NCI-H460 (cell line): ENCODE results near the gene HELQ. TPM values are rescaled to one million over a fixed set of nuclear protein-coding genes. Genes with fewer than 3 reads are reported as not detected.
A peak's percentile ranks its signal among the peaks of the same experiment; 100 is the strongest.

ENCODE experiments used
- DNase-seq: peaks from one replicate; pipeline ENCODE4 v3.0.0-alpha.2; 2016; ENCODE audit warnings: low read depth; ENCODE audit errors: extremely low read depth
- small RNA-seq, 2 experiments: library from RNA; depleted of rRNA; stranded (forward); fragments of <200 nt; gene quantifications; one replicate each; pipeline ENCODE3, GENCODE V24; 2014
- total RNA-seq: library from RNA; depleted of rRNA; stranded (reverse); fragments of >200 nt; shearing (Covaris generic); gene quantifications from 2 replicates; pipeline ENCODE4 v1.2.3, GENCODE V29; 2014; rRNA removed

The HELQ gene
- total RNA-seq, 1 experiment from 2014 or later = 7.6 TPM

DNA sequence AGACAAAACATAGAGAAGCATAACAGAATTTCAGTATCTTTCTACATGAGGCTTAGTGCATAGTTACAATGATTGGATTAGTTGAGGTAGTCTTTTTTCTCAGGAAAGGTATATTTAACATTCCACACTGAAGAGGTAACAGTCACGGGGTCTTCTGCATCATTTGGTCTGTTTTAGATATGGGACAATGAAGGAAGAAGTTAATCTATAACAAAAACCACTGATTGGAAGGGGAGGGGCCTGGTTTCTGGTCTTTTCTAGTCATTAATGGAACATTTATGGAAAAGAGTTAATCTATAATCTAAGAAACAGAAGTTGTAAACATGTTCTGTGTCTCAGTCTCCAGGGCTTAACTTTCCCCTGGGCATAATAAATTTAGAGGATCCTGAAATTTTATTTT is 83.7 kb downstream of the HELQ start:
- DNase-seq = no peak

- DNase-seq = no peak
Measured at GRCh38 chr4:83371235-83371634, 84.4 kb downstream of the HELQ start.

DNA sequence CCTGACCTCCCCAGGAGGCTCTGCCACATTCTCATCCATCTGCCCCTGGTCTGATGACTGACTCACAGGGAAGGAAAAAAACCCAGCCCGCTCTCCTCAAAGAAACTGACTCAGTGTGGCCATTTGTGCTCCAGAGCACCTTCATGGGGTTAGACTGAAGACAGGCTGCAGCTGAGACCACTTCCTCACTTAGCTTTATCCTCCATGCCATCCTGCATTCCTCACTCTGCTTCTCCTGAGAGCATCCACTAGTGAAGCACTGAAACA is 85.0 kb downstream of the HELQ start:
- no peak for DNase-seq

GRCh38 chr4:83369831-83370639 is 85.6 kb downstream of the HELQ start:
- DNase-seq = no peak

- DNase-seq = no peak
Measured at GRCh38 chr4:83364312-83364711, 91.3 kb downstream of the HELQ start.

GRCh38 chr4:83362492-83363329 is 92.9 kb downstream of the HELQ start:
- DNase-seq = peak; percentile 23

GRCh38 chr4:83361416-83362103 is 94.1 kb downstream of the HELQ start:
- DNase-seq = no peak

GRCh38 chr4:83360018-83360417 is 95.6 kb downstream of the HELQ start:
- no peak for DNase-seq

DNA sequence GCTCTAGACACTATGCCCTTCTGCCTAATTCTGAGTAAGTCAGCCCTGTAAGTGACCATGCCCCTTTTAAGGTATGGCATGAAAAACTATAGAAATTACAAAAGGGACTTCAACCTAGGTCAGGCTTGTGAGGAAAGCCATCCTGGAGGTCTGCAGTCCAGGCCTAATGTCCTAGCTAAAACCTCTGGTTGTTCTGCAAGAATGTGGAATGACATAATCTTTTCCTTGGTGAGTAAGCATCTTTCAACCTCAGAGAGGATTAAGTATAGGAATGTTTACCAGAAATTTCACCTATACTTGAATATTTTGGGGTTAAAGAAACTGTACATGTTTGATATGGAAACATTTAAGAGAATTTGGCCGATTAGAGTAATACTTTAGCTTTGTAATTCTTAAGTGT is 97.2 kb downstream of the HELQ start:
- peak; percentile 21 for DNase-seq

Small RNA genes lying within 50 kb of the gene (small RNA-seq; reads per million reads assigned to genes)
- gene AC114781.5 = 0 reads per million in 2 experiments

Other genes with a start within 250 kb of the HELQ start
- gene COQ2, start 171.0 kb downstream of the HELQ start, total RNA-seq = 35.7 and 40.3 TPM in 2 replicates
- gene HPSE, start 121.0 kb downstream of the HELQ start, total RNA-seq = 4.4 and 4.8 TPM in 2 replicates
- gene MRPS18C, start 235 bp upstream of the HELQ start, total RNA-seq = 33.9 and 40.5 TPM in 2 replicates
- 21.2 and 32.5 TPM in 2 replicates for gene ABRAXAS1, start 29.3 kb upstream of the HELQ start, total RNA-seq
- 69.2 and 80.5 TPM in 2 replicates for gene GPAT3, start 80.3 kb upstream of the HELQ start, total RNA-seq